ENCODE results near the gene MB21D2.

Gene MB21D2

GRCh38 chr3:192817053-192817452 is 100.6 kb downstream of the MB21D2 start:
- Histone ChIP-seq H3K36me3 (ENCODE audit: control insufficient read depth in 2 of 2, insufficient read depth in 1 of 2, low read length in 2 of 2) (no peaks in the 10 kb centered on the region), H3K27ac (ENCODE audit: extremely low read depth, low read depth, low read length) (no peak overlapping the region), H3K4me1 (ENCODE audit: control insufficient read depth, insufficient read depth, low read length) (peaks cover 16% of the 10 kb centered on the region), H3K9me3 (ENCODE audit: control insufficient read depth, insufficient read depth, low read depth, low read length) (no peaks in the 10 kb centered on the region), H3K4me3 (ENCODE audit: low read depth, low read length) (no peak overlapping the region)
- ChIA-PET CTCF (interaction anchor here (0.5 to 8.5 kb wide), 23 partner anchors 10 to 1587 kb away, joined by 3 to 132 read pairs (median 3); partner anchors contain the start of gene MB21D2), POLR2A (interaction anchor here (1.2 kb wide), 1 partner anchor 63 kb away, joined by 3 read pairs; no protein-coding TSS in a partner anchor)
- TF ChIP-seq, protein P1, sequence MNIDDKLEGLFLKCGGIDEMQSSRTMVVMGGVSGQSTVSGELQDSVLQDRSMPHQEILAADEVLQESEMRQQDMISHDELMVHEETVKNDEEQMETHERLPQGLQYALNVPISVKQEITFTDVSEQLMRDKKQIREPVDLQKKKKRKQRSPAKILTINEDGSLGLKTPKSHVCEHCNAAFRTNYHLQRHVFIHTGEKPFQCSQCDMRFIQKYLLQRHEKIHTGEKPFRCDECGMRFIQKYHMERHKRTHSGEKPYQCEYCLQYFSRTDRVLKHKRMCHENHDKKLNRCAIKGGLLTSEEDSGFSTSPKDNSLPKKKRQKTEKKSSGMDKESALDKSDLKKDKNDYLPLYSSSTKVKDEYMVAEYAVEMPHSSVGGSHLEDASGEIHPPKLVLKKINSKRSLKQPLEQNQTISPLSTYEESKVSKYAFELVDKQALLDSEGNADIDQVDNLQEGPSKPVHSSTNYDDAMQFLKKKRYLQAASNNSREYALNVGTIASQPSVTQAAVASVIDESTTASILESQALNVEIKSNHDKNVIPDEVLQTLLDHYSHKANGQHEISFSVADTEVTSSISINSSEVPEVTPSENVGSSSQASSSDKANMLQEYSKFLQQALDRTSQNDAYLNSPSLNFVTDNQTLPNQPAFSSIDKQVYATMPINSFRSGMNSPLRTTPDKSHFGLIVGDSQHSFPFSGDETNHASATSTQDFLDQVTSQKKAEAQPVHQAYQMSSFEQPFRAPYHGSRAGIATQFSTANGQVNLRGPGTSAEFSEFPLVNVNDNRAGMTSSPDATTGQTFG (tag by site-specific recombination; IDR thresholded peaks at IDR 0.05; ENCODE audit: borderline replicate concordance), result no peak
- peak; percentile 47; the same call in 1 of the 2 replicates for TF ChIP-seq ZFHX2 (tag by site-specific recombination; conservative IDR thresholded peaks at IDR 0.05)
- no peak for TF ChIP-seq RBAK (tag by site-specific recombination; IDR thresholded peaks at IDR 0.05)
- TF ChIP-seq ZNF366 (tag by site-specific recombination; conservative IDR thresholded peaks at IDR 0.05), result peak; percentile 73

- TF ChIP-seq SP7 (tag by site-specific recombination; IDR thresholded peaks at IDR 0.05) (0 out of 2 replicates have a peak, but pooled peaks have one; percentile 11), ZNF660 (tag by site-specific recombination; IDR thresholded peaks at IDR 0.05) (0 out of 2 replicates have a peak, but pooled peaks have one; percentile 46), ZNF280D (tag by site-specific recombination; IDR thresholded peaks at IDR 0.05) (no peak), ZNF10 (tag by site-specific recombination; IDR thresholded peaks at IDR 0.05) (no peak), YY2 (tag by site-specific recombination; IDR thresholded peaks at IDR 0.05) (no peak), ZNF211 (tag by site-specific recombination; IDR thresholded peaks at IDR 0.05; ENCODE audit: low read depth) (no peak), ZBTB17 (tag by site-specific recombination; IDR thresholded peaks at IDR 0.05) (peak; percentile 84), ZNF654 (tag by site-specific recombination; IDR thresholded peaks at IDR 0.05; ENCODE audit: low read depth) (peak; percentile 69), BCL11A (tag by site-specific recombination; IDR thresholded peaks at IDR 0.05; ENCODE audit: low read depth) (no peak), ZEB2 (tag by site-specific recombination; IDR thresholded peaks at IDR 0.05) (peak; percentile 20; the same call in 1 of the 2 replicates)
- POLR2A ChIA-PET, result no interaction called here
- Histone ChIP-seq H3K4me1 (ENCODE audit: control insufficient read depth, insufficient read depth, low read length) (peaks cover 16% of the 10 kb centered on the region), H3K4me3 (ENCODE audit: low read depth, low read length) (no peak overlapping the region), H3K27ac (ENCODE audit: extremely low read depth, low read depth, low read length) (no peak overlapping the region), H3K36me3 (ENCODE audit: control insufficient read depth in 2 of 2, insufficient read depth in 1 of 2, low read length in 2 of 2) (no peaks in the 10 kb centered on the region), H3K9me3 (ENCODE audit: control insufficient read depth, insufficient read depth, low read depth, low read length) (no peaks in the 10 kb centered on the region)
- CTCF ChIA-PET, result interaction anchor here (0.6 to 8.5 kb wide), 17 partner anchors 9 to 1588 kb away, joined by 3 to 132 read pairs (median 4); partner anchors contain the start of gene MB21D2
These were observed 101.3 kb downstream of the MB21D2 start for GRCh38 chr3:192816351-192816750.

- CTCF ChIA-PET, result interaction anchor here (0.6 to 8.5 kb wide), 22 partner anchors 10 to 764 kb away, joined by 3 to 132 read pairs (median 4); partner anchors contain the start of gene MB21D2
- Histone ChIP-seq H3K9me3 (ENCODE audit: control insufficient read depth, insufficient read depth, low read depth, low read length) (no peaks in the 10 kb centered on the region), H3K27ac (ENCODE audit: extremely low read depth, low read depth, low read length) (no peak overlapping the region), H3K4me1 (ENCODE audit: control insufficient read depth, insufficient read depth, low read length) (peaks cover under 1% of the 10 kb centered on the region; the same call in 1 of the 2 replicates), H3K4me3 (ENCODE audit: low read depth, low read length) (no peak overlapping the region), H3K36me3 (ENCODE audit: control insufficient read depth in 2 of 2, insufficient read depth in 1 of 2, low read length in 2 of 2) (no peaks in the 10 kb centered on the region)
- POLR2A ChIA-PET, result interaction anchor here (1.7 kb wide), 1 partner anchor 105 kb away, joined by 6 read pairs; the partner anchor contains the start of gene MB21D2
- TF ChIP-seq, protein P2, sequence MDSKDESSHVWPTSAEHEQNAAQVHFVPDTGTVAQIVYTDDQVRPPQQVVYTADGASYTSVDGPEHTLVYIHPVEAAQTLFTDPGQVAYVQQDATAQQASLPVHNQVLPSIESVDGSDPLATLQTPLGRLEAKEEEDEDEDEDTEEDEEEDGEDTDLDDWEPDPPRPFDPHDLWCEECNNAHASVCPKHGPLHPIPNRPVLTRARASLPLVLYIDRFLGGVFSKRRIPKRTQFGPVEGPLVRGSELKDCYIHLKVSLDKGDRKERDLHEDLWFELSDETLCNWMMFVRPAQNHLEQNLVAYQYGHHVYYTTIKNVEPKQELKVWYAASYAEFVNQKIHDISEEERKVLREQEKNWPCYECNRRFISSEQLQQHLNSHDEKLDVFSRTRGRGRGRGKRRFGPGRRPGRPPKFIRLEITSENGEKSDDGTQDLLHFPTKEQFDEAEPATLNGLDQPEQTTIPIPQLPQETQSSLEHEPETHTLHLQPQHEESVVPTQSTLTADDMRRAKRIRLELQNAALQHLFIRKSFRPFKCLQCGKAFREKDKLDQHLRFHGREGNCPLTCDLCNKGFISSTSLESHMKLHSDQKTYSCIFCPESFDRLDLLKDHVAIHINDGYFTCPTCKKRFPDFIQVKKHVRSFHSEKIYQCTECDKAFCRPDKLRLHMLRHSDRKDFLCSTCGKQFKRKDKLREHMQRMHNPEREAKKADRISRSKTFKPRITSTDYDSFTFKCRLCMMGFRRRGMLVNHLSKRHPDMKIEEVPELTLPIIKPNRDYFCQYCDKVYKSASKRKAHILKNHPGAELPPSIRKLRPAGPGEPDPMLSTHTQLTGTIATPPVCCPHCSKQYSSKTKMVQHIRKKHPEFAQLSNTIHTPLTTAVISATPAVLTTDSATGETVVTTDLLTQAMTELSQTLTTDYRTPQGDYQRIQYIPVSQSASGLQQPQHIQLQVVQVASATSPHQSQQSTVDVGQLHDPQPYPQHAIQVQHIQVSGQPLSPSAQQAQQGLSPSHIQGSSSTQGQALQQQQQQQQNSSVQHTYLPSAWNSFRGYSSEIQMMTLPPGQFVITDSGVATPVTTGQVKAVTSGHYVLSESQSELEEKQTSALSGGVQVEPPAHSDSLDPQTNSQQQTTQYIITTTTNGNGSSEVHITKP (tag by site-specific recombination; IDR thresholded peaks at IDR 0.05), result no peak
- TF ChIP-seq ZNF792 (tag by site-specific recombination; IDR thresholded peaks at IDR 0.05), result no peak
- no peak for TF ChIP-seq ZFHX2 (tag by site-specific recombination; conservative IDR thresholded peaks at IDR 0.05)
- peak; percentile 66 for TF ChIP-seq ZNF654 (tag by site-specific recombination; IDR thresholded peaks at IDR 0.05; ENCODE audit: low read depth)
These were observed 104.8 kb downstream of the MB21D2 start for GRCh38 chr3:192812743-192813383.

All from HEK293 (cell line).